Caco-2 (cell line): ENCODE results near the gene CACNA1G. TPM values are rescaled to one million over a fixed set of nuclear protein-coding genes. Genes with fewer than 3 reads are reported as not detected.

Source experiments
- BruUV-seq: library from RNA; stranded (reverse); fragments of 400-500 nt; replicated peaks from 2 replicates; lab custom pipeline; 2021; lab: Mats Ljungman, UMichigan
- CTCF ChIA-PET: fragments of 300-600 bp; sonication (Branson Sonifier 250); formaldehyde crosslinking; loops from one replicate; lab custom pipeline; 2022; ENCODE audit warnings: antibody characterized with exemption; lab: Charles Lee
- POLR2A ChIA-PET: fragments of 300-600 bp; sonication (Branson Sonifier 250); formaldehyde crosslinking; loops from one replicate; lab custom pipeline; 2022; ENCODE audit warnings: antibody characterized with exemption; lab: Charles Lee
- DNase-seq, 2 experiments: peaks; one replicate each; pipeline versions ENCODE4 v3.0.0 to v3.0.0-alpha.2; 2020 to 2022
- H3K27me3 ChIP-seq: replicated peaks from 2 replicates; pipeline ENCODE4 v1.6.0; 2011; ENCODE audit warnings: low read length; ENCODE audit not compliant: control insufficient read depth, insufficient read depth
- H3K36me3 ChIP-seq: 2 replicates; pipeline ENCODE4 v1.5.1; 2011; ENCODE audit warnings: low read length; ENCODE audit not compliant: control insufficient read depth, insufficient read depth
- H3K4me1 ChIP-seq: fragments of 250-450 bp; sonication (Bioruptor Pico); 2 replicates; pipeline ENCODE4 v1.5.1; 2020; ENCODE audit warnings: mild to moderate bottlenecking
- H3K4me3 ChIP-seq: 2 replicates; pipeline ENCODE4 v1.5.1; 2011; ENCODE audit warnings: low read depth, mild to moderate bottlenecking, control low read depth, low read length
- H3K9me3 ChIP-seq: fragments of 250-450 bp; sonication (Bioruptor Pico); 2 replicates; pipeline ENCODE4 v1.5.1; 2020; ENCODE audit warnings: mild to moderate bottlenecking, moderate library complexity
- H3K27ac Mint-ChIP-seq: one replicate; pipeline ENCODE4 v1.8.0; 2022; ENCODE audit warnings: mixed read lengths; ENCODE audit not compliant: unreplicated experiment
- H3K27me3 Mint-ChIP-seq: one replicate; pipeline ENCODE4 v1.8.0; 2022; ENCODE audit warnings: mixed read lengths; ENCODE audit not compliant: insufficient read depth, unreplicated experiment
- H3K36me3 Mint-ChIP-seq: one replicate; pipeline ENCODE4 v1.8.0; 2022; ENCODE audit warnings: mild to moderate bottlenecking, mixed read lengths; ENCODE audit not compliant: insufficient read depth, unreplicated experiment
- H3K4me1 Mint-ChIP-seq: one replicate; pipeline ENCODE4 v1.8.0; 2022; ENCODE audit warnings: low read depth, mixed read lengths; ENCODE audit not compliant: unreplicated experiment
- H3K4me3 Mint-ChIP-seq: one replicate; pipeline ENCODE4 v1.8.0; 2022; ENCODE audit warnings: mild to moderate bottlenecking, moderate library complexity, mixed read lengths; ENCODE audit not compliant: unreplicated experiment
- H3K9me3 Mint-ChIP-seq: one replicate; pipeline ENCODE4 v1.8.0; 2022; ENCODE audit warnings: mixed read lengths; ENCODE audit not compliant: unreplicated experiment
- intact Hi-C: fragments of 100-400 bp; cut with micrococcal nuclease; formaldehyde crosslinking; loops from one replicate; pipeline ENCODE4 v1.10.0; 2022; ENCODE audit not compliant: unreplicated experiment
- total RNA-seq: library from RNA; stranded (reverse); gene quantifications from 2 replicates; pipeline ENCODE4 v1.2.3, GENCODE V29; 2022
- TF ChIP-seq, protein P1 (sequence below), 2 experiments: fragments of 200-600 bp in 1 of 2; IDR thresholded peaks; 1 replicate in 1 of 2; 2 replicates in 1 of 2; pipeline versions ENCODE4 v1.5.1 to v1.8.0; 2011 to 2022; ENCODE audit warnings: antibody characterized with exemption in 1 of 2, control low read depth in 1 of 2, inconsistent platforms in 1 of 2, low read depth in 1 of 2, low read length in 1 of 2, mild to moderate bottlenecking in 1 of 2, moderate library complexity in 1 of 2; ENCODE audit not compliant: insufficient read depth in 1 of 2, severe bottlenecking in 1 of 2, unreplicated experiment in 1 of 2

The CACNA1G gene
- total RNA-seq, 1 experiment from 2014 or later, result 1.4 TPM

DNA sequence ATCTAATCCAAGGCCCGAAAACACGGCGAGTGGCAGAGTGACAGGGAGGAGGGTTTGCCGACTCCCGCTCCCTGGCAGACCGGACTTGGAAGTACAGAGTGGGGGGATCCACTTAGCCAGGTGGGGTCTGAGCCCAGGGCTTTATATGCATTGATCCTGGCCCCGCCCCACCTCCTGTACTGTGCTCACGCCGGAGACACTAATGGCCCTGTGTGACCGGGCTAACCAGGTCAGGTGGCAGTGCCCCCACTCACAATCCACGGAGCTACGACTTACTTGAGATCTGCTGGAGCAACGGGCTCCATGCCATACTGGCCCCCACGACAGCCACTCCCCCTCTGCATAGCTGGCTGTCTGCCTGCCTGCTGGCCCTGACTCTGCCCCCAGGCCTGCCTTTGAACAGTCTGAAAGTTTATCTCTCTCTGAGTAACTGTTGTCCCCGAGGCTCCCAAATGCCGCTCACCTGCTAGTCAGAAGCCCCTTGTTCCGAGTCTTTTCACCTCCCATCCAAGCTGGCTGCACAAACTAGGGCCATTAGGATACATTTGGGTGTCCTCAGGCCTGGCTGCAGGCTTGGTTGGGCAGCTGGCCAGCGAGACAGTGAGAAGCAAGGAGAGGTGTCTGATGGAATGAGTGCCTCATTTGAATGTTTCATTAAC lies 28.0 kb downstream of the CACNA1G start:
- Mint-ChIP-seq H3K27ac (no peak overlapping the region), H3K27me3 (no peaks in the 10 kb centered on the region), H3K9me3 (no peaks in the 10 kb centered on the region), H3K36me3 (no peaks in the 10 kb centered on the region), H3K4me1 (peaks cover 7% of the 10 kb centered on the region), H3K4me3 (no peak overlapping the region)
- intact Hi-C loops, result no loop called here
- POLR2A ChIA-PET, result interaction anchor here (0.6 kb wide), 1 partner anchor 216 kb away, joined by 3 read pairs; no protein-coding TSS in a partner anchor
- no peak for DNase-seq
- TF ChIP-seq, protein P1, sequence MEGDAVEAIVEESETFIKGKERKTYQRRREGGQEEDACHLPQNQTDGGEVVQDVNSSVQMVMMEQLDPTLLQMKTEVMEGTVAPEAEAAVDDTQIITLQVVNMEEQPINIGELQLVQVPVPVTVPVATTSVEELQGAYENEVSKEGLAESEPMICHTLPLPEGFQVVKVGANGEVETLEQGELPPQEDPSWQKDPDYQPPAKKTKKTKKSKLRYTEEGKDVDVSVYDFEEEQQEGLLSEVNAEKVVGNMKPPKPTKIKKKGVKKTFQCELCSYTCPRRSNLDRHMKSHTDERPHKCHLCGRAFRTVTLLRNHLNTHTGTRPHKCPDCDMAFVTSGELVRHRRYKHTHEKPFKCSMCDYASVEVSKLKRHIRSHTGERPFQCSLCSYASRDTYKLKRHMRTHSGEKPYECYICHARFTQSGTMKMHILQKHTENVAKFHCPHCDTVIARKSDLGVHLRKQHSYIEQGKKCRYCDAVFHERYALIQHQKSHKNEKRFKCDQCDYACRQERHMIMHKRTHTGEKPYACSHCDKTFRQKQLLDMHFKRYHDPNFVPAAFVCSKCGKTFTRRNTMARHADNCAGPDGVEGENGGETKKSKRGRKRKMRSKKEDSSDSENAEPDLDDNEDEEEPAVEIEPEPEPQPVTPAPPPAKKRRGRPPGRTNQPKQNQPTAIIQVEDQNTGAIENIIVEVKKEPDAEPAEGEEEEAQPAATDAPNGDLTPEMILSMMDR (IDR thresholded peaks at IDR 0.05; ENCODE audit: insufficient read depth in 1 of 2, low read depth in 1 of 2, low read length in 1 of 2, severe bottlenecking in 1 of 2, unreplicated experiment in 1 of 2), result no peak
- no peaks in the 10 kb centered on the region for H3K36me3 ChIP-seq
- BruUV-seq, result no TSS peak
- no peaks in the 10 kb centered on the region for H3K9me3 ChIP-seq
- H3K4me1 ChIP-seq, result peaks cover 9% of the 10 kb centered on the region
- H3K27me3 ChIP-seq, result no peaks in the 10 kb centered on the region
- no peak overlapping the region for H3K4me3 ChIP-seq
- CTCF ChIA-PET, result interaction anchor here (0.9 to 1.0 kb wide), 2 partner anchors 37 to 38 kb away, joined by 3 to 4 read pairs; no protein-coding TSS in a partner anchor

DNA sequence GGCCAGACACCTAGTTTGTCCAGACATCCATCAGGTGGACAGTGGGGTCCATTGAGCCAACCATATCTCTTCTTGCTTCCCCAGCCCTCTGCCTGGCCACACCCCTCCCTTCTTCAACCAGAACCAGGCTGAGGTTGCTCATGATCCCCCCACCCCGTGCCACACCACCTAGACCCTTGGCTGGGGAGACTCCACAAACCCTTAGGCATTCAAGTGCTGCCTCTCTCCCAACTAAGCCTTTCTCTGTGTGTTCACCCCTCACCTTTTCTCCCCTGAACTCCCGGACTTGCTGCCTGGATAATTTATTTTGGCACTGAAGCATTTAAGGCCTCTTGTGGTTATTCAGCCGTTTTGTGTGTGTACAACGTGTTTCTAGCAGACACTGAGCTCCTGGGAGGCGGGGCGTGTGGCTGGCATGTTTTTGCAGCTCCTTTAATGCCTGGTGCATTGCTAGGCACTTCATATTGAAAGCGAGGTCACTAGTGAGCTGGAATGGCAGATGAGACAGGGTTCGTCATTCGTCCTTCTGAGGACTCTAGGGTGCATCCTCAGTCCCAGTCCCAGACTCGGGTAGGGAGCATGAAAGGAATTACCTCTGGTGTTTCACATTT lies 28.7 kb downstream of the CACNA1G start:
- no TSS peak for BruUV-seq
- no peaks in the 10 kb centered on the region for H3K27me3 Mint-ChIP-seq
- DNase-seq, result no peak
- no peak overlapping the region for H3K4me3 Mint-ChIP-seq
- no peaks in the 10 kb centered on the region for H3K36me3 Mint-ChIP-seq
- intact Hi-C loops, result no loop called here
- Histone ChIP-seq H3K27me3 (no peaks in the 10 kb centered on the region), H3K9me3 (no peaks in the 10 kb centered on the region), H3K36me3 (no peaks in the 10 kb centered on the region), H3K4me1 (peaks cover 9% of the 10 kb centered on the region), H3K4me3 (no peak overlapping the region)
- H3K4me1 Mint-ChIP-seq, result peaks cover 2% of the 10 kb centered on the region
- no peaks in the 10 kb centered on the region for H3K9me3 Mint-ChIP-seq
- ChIA-PET CTCF (interaction anchor here (0.6 to 1.2 kb wide), 4 partner anchors 26 to 96 kb away, joined by 3 to 4 read pairs (median 4); no protein-coding TSS in a partner anchor), POLR2A (interaction anchor here (0.8 kb wide), 1 partner anchor 192 kb away, joined by 3 read pairs; no protein-coding TSS in a partner anchor)
- TF ChIP-seq, protein P1 (IDR thresholded peaks at IDR 0.05; ENCODE audit: insufficient read depth in 1 of 2, low read depth in 1 of 2, low read length in 1 of 2, severe bottlenecking in 1 of 2, unreplicated experiment in 1 of 2), result no peak
- H3K27ac Mint-ChIP-seq, result no peak overlapping the region

GRCh38 chr17:50590946-50591737 lies 30.6 kb downstream of the CACNA1G start:
- Histone ChIP-seq H3K4me1 (peaks cover 9% of the 10 kb centered on the region), H3K4me3 (no peak overlapping the region), H3K36me3 (no peaks in the 10 kb centered on the region), H3K9me3 (no peaks in the 10 kb centered on the region), H3K27me3 (no peaks in the 10 kb centered on the region)
- no peak overlapping the region for H3K4me3 Mint-ChIP-seq
- intact Hi-C loops, result no loop called here
- no peak for DNase-seq
- ChIA-PET POLR2A (no interaction called here), CTCF (no interaction called here)
- no peak overlapping the region for H3K27ac Mint-ChIP-seq
- BruUV-seq, result no TSS peak
- TF ChIP-seq, protein P1 (IDR thresholded peaks at IDR 0.05; ENCODE audit: insufficient read depth in 1 of 2, low read depth in 1 of 2, low read length in 1 of 2, severe bottlenecking in 1 of 2, unreplicated experiment in 1 of 2), result no peak
- no peaks in the 10 kb centered on the region for H3K27me3 Mint-ChIP-seq
- no peaks in the 10 kb centered on the region for H3K4me1 Mint-ChIP-seq
- H3K9me3 Mint-ChIP-seq, result no peaks in the 10 kb centered on the region
- H3K36me3 Mint-ChIP-seq, result no peaks in the 10 kb centered on the region
